Colonic mucosa (tissue), 4 donors: ENCODE measurements around the gene BCAS3. TPM values are rescaled to one million over a fixed set of nuclear protein-coding genes. Genes with fewer than 3 reads are reported as not detected.
A peak's percentile ranks its signal among the peaks of the same experiment; 100 is the strongest.

Source experiments
- DNase-seq: peaks from one replicate; pipeline ENCODE4 v3.0.0-alpha.2; 2020
- H3K27ac ChIP-seq: fragments of 200-600 bp; one replicate; pipeline ENCODE4 v1.8.0; 2021
- H3K27me3 ChIP-seq: fragments of 200-600 bp; one replicate; pipeline ENCODE4 v1.8.0; 2021
- H3K36me3 ChIP-seq: fragments of 200-600 bp; one replicate; pipeline ENCODE4 v1.8.0; 2021
- H3K4me1 ChIP-seq: fragments of 200-600 bp; one replicate; pipeline ENCODE4 v1.8.0; 2021; ENCODE audit warnings: mild to moderate bottlenecking
- H3K4me3 ChIP-seq: fragments of 200-600 bp; one replicate; pipeline ENCODE4 v1.8.0; 2021
- H3K9ac ChIP-seq, 2 donors: one replicate each; pipeline ENCODE4 v1.7.0; 2013; ENCODE audit warnings: control low read depth in 2 of 2, low read depth in 2 of 2, low read length in 2 of 2
- H3K9me3 ChIP-seq: fragments of 200-600 bp; one replicate; pipeline ENCODE4 v1.8.0; 2021
- CTCF ChIP-seq: fragments of 200-600 bp; IDR thresholded peaks from one replicate; pipeline ENCODE4 v1.8.0; 2022; ENCODE audit warnings: antibody characterized with exemption, mild to moderate bottlenecking
- intact Hi-C: fragments of 100-400 bp; cut with DNase I; formaldehyde crosslinking; loops from one replicate; pipeline ENCODE4 v1.14.1; 2022
- total RNA-seq, 2 donors: library from RNA; stranded (reverse); fragmentation: NEBNext Ultra II Directional in 1 of 2; extraction: Animal tissue kit (Norgen Biotek cat#: 25700) in 1 of 2; gene quantifications; one replicate each; pipeline ENCODE4 v1.2.1, GENCODE V29; 2021
- donor health status: healthy.
- donor health status: DM: no; HTN: no; CAD: no.
- donor health status: DM: no; HTN: no; CAD: no.

BCAS3 gene
- total RNA-seq, 2 donors from 2014 or later = 11.0 to 17.8 TPM

GRCh38 chr17:61415374-61416210 is 737.9 kb downstream of the BCAS3 start:
- Histone ChIP-seq H3K27me3 (peaks cover 14% of the 10 kb centered on the region), H3K9ac (no peak overlapping the region), H3K27ac (no peak overlapping the region), H3K9me3 (no peaks in the 10 kb centered on the region), H3K36me3 (no peaks in the 10 kb centered on the region), H3K4me1 (peaks cover 1% of the 10 kb centered on the region), H3K4me3 (no peak overlapping the region)
- DNase-seq = peak; percentile 16
- intact Hi-C loops = loop anchor here (2.0 kb wide), 1 partner anchor 135 kb away; no protein-coding TSS in a partner anchor
- no peak for TF ChIP-seq CTCF

DNA sequence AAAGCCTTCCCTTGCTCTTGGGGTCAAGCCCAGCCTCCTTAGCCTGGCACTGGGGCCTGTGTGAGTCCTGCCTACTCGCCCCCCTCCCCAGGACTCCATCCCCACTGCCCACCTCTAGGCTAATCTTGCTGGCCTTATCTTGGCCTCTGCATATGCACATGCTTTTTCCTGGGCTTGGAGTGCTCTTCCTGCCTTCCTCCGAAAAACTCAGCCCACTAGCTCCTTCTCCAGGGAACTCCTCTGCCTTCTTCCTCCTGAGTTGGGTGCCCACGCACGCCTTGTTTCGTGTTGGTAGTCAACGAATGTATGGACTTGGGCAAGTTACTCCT is 738.5 kb downstream of the BCAS3 start:
- Histone ChIP-seq H3K27me3 (peaks cover 8% of the 10 kb centered on the region), H3K9me3 (no peaks in the 10 kb centered on the region), H3K9ac (no peak overlapping the region), H3K4me3 (no peak overlapping the region), H3K36me3 (no peaks in the 10 kb centered on the region), H3K4me1 (no peaks in the 10 kb centered on the region), H3K27ac (no peak overlapping the region)
- intact Hi-C loops = loop anchor here (2.0 kb wide), 1 partner anchor 135 kb away; no protein-coding TSS in a partner anchor
- no peak for TF ChIP-seq CTCF
- no peak for DNase-seq

GRCh38 chr17:61416540-61417363 is 739.1 kb downstream of the BCAS3 start:
- Histone ChIP-seq H3K4me1 (no peaks in the 10 kb centered on the region), H3K4me3 (no peak overlapping the region), H3K36me3 (no peaks in the 10 kb centered on the region), H3K9me3 (no peaks in the 10 kb centered on the region), H3K9ac (no peak overlapping the region), H3K27ac (no peak overlapping the region), H3K27me3 (peaks cover 6% of the 10 kb centered on the region)
- intact Hi-C loops = loop anchor here (2.0 kb wide), 1 partner anchor 134 kb away; no protein-coding TSS in a partner anchor
- peak; percentile 95 for TF ChIP-seq CTCF
- peak; percentile 80 for DNase-seq

GRCh38 chr17:61418449-61418848 is 740.8 kb downstream of the BCAS3 start:
- no peak for DNase-seq
- Histone ChIP-seq H3K27ac (no peak overlapping the region), H3K27me3 (no peaks in the 10 kb centered on the region), H3K4me1 (no peaks in the 10 kb centered on the region), H3K4me3 (no peak overlapping the region), H3K36me3 (no peaks in the 10 kb centered on the region), H3K9ac (no peak overlapping the region), H3K9me3 (no peaks in the 10 kb centered on the region)
- intact Hi-C loops = no loop called here
- TF ChIP-seq CTCF = no peak

DNA sequence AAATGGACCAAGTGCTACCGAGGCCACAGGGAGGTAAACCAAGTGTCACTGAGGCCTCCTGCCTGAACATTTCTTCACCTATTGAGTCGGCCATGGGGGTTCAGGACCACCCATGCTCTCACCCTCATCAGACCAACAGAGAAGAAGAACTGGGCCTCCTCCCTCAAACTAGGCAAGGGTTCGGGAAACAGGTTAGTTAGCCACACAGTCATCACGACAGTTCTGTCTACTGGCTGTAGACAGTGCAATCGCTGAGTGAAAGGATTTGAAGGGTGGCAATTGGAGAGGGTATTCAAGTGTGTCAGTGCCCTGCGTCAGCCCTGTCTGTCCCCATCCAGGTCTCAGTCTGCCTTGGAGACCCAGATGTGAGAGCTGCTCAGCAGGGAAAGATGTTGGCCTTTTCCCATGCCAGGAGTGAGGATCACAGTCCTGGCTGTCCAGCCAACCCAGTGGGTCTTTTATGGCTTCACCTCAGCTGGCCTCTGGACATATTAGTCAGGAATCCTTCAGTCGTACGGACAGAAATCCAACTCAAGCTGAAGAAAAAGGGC is 741.9 kb downstream of the BCAS3 start:
- intact Hi-C loops = no loop called here
- Histone ChIP-seq H3K4me3 (no peak overlapping the region), H3K9ac (no peak overlapping the region), H3K9me3 (no peaks in the 10 kb centered on the region), H3K27ac (no peak overlapping the region), H3K27me3 (no peaks in the 10 kb centered on the region), H3K36me3 (no peaks in the 10 kb centered on the region), H3K4me1 (no peaks in the 10 kb centered on the region)
- DNase-seq = no peak
- TF ChIP-seq CTCF = no peak
